ENCODE data around the gene ATG4C.
"Not testable (repeated sequence)": the region's sequence is repeated elsewhere in the genome, so short reads cannot be mapped to it uniquely, and the experiment has no call there.

Gene ATG4C

GRCh38 chr1:62753031-62753965 lies 30.6 kb upstream of the ATG4C start:
- no peak for TF ChIP-seq CTCF (IDR thresholded peaks at IDR 0.05; ENCODE audit: low read length, missing control alignments)
- no peak for DNase-seq (ENCODE audit: low read depth)
- no peak overlapping the region for H3K4me3 ChIP-seq (replicated peaks; ENCODE audit: low read depth, low read length)

- not testable (repeated sequence) for DNase-seq (ENCODE audit: low read depth); H3K4me3 ChIP-seq (replicated peaks; ENCODE audit: low read depth, low read length)
Measured at GRCh38 chr1:62754938-62755337, 29.0 kb upstream of the ATG4C start.

- not testable (repeated sequence) for H3K4me3 ChIP-seq (replicated peaks; ENCODE audit: low read depth, low read length); DNase-seq (ENCODE audit: low read depth)
Measured at GRCh38 chr1:62756255-62756884, 27.6 kb upstream of the ATG4C start.

- not testable (repeated sequence) for DNase-seq (ENCODE audit: low read depth); H3K4me3 ChIP-seq (replicated peaks; ENCODE audit: low read depth, low read length)
Measured at GRCh38 chr1:62759232-62759875, 24.6 kb upstream of the ATG4C start.

- not testable (repeated sequence) for DNase-seq (ENCODE audit: low read depth); H3K4me3 ChIP-seq (replicated peaks; ENCODE audit: low read depth, low read length)
Measured at GRCh38 chr1:62760021-62760782, 23.7 kb upstream of the ATG4C start.

DNA sequence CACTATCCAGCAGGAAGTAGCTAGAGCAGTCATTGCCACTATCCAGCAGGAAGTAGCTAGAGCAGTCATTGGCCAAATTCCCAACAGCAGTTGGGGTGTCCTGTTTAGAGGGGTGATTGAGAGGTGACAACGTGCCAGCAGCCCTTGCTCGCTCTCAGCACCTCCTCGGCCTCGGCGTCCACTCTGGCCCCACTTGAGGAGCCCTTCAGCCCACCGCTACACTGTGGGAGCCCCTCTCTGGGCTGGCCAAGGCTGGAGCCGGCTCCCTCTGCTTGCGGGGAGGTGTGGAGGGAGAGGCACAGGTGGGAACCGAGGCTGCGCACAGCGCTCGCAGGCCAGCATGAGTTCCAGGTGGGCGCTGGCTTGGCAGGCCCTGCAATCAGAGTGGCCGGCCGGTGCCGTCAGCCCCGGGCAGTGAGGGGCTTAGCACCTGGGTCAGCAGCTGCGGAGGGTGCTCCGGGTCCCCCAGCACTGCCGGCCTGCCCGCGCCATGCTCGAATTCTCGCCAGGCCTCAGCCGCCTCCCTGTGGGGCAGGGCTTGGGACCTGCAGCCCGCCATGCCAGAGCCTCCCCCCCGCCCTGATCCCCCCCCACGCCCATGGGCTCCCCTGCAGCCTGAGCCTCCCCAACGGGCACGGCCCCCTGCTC lies 22.6 kb upstream of the ATG4C start:
- H3K4me3 ChIP-seq (replicated peaks; ENCODE audit: low read depth, low read length); DNase-seq (ENCODE audit: low read depth): not testable (repeated sequence)

- not testable (repeated sequence) for DNase-seq (ENCODE audit: low read depth); H3K4me3 ChIP-seq (replicated peaks; ENCODE audit: low read depth, low read length)
Measured at GRCh38 chr1:62762027-62762426, 21.9 kb upstream of the ATG4C start.

DNA sequence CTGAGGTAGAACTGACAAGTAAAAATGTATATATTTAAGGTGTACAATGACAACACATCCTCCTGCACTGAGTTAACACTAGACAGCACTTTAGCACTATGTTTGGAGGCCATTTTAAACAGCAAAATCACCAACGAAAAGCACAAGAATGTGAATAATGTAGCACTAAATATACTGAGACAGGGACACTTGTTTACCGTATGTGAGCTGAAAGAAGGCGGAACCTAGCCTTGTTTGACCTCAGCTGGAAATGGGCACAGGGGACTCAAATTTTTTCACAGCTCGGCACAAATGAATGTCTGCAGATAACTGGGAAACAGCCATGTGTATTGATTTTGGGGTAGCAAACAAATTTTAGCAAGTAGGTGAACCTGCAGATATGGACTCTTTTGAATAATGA lies 18.0 kb upstream of the ATG4C start:
- no peak for TF ChIP-seq CTCF (IDR thresholded peaks at IDR 0.05; ENCODE audit: low read length, missing control alignments)
- no peak overlapping the region for H3K4me3 ChIP-seq (replicated peaks; ENCODE audit: low read depth, low read length)
- no peak for DNase-seq (ENCODE audit: low read depth)

GRCh38 chr1:62768551-62768950 lies 15.4 kb upstream of the ATG4C start:
- not testable (repeated sequence) for DNase-seq (ENCODE audit: low read depth)

DNA sequence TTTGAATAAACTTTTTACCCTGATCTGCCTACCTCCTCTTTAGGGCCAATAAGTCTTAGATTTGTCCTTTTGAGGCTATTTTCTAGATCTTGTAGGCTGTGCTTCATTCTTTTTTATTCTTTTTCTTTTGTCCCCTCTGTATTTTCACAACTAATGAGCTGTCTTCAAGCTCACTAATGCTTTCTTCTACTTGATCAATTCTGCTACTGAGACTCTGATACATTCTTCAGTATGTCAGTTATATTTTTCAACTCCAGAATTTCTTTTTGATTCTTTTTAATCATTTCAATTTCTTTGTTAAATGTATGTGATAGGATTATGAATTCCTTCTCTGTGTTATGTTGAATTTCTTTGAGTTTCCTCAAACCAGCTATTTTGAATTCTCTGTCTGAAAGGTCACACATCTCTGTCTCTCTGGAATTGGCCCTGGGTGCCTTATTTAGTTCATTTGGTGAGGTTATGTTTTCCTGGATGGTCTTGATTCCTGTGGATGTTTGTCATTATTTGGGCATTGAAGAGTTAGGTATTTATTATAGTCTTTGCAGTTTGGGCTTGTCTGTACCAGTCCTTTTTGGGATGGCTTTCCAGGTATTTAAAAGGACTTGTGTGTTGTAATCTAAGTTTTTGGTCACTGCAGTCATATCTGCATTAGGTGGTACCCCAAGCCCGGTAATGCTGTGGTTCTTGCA lies 11.2 kb upstream of the ATG4C start:
- TF ChIP-seq CTCF (IDR thresholded peaks at IDR 0.05; ENCODE audit: low read length, missing control alignments) = no peak
- DNase-seq (ENCODE audit: low read depth) = no peak
- H3K4me3 ChIP-seq (replicated peaks; ENCODE audit: low read depth, low read length) = no peak overlapping the region

More at GRCh38 chr1:62768551-62768950, 15.4 kb upstream of the ATG4C start:
- H3K4me3 ChIP-seq (replicated peaks; ENCODE audit: low read depth, low read length) = not testable (repeated sequence)
